ENCODE data around the gene PCYT2. TPM values are rescaled to one million over a fixed set of nuclear protein-coding genes. Genes with fewer than 3 reads are reported as not detected.

PCYT2 gene
- total and polyA plus RNA-seq, 2 donors (not counting 3 experiments of a cell fraction or from before 2014, with no cell fraction given), result 52.0 to 57.1 TPM

DNA sequence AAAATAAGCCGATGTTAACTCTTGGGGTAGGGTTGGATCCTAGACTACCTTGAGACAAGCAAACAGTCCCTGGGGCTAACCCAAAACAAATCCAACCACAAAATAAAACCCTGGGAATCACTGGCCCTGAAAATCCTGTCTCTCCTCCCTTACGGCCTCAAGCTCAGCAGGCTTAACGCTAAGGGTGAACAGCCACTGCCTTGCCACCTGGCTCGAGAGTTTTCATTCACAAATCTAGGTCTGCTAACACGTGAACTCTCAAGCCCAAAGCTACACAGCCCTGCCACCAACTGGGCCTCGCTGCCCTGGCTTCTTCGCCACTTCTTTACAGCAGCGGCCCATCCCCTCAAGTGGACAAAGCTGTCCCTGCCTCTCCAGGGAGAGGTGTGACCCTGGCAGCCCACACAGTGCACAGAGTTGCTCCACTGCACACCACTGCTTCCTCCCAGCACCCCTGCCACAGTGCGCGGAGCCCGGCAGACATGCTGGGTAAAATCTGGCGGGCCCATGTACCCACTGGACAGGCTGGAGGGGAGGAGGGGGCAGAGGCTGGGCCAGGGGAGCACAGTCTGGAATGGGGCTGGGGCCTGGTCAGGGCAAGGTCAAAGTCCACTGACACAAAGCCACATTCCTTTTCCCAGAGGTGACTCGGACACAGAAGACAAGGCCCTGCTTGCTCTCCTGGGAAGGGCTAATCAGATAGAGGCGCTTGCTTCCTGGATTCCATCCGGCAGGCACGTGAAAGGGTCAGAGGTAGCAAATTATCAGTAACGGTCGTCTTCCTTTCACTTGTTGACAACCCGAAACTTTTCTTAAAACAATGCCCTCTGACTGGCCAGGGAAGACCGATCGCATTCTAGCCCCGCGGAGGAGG is 996 bp downstream of the PCYT2 start:
- H3K4me3 ChIP-seq (replicated peaks in 1 of 3; ENCODE audit: insufficient read depth in 1 of 3, low read depth in 1 of 3, low read length in 3 of 3), result peak overlapping the region; percentile 56 to 72 (median 67)
- ChIA-PET POLR2A (no interaction called here), CTCF (interaction anchor here (1.7 kb wide), 1 partner anchor 16 kb away, joined by 4 read pairs; no protein-coding TSS in a partner anchor)
- FAIRE-seq (peak; percentile 82), DNase-seq (ENCODE audit: low read depth, low spot score) (no peak)
- BruUV-seq (replicated peaks), result no TSS peak
- no peaks in the 10 kb centered on the region for H3K27me3 ChIP-seq (ENCODE audit: control insufficient read depth in 2 of 2, insufficient read depth in 2 of 2, low read length in 2 of 2)
- peaks cover 6% of the 10 kb centered on the region for H3K4me1 ChIP-seq (ENCODE audit: control insufficient read depth, extremely low read depth, insufficient read depth, low read length)
- H3K27ac ChIP-seq (ENCODE audit: insufficient read depth, low read depth, low read length), result no peak overlapping the region
- dilution Hi-C loops (cut with MboI; ENCODE audit: extremely low pct_ligation_motif_present, low sequenced_read_pairs), result no loop called here
- peak overlapping the region; percentile 9 for H2AFZ ChIP-seq (ENCODE audit: low read depth, low read length)
- H3K9me1 ChIP-seq (replicated peaks; ENCODE audit: control insufficient read depth, extremely low read depth, insufficient read depth, low read length), result no peaks in the 10 kb centered on the region
- no peaks in the 10 kb centered on the region for H3K79me2 ChIP-seq (ENCODE audit: control insufficient read depth, insufficient read depth, low read length)
- H3K36me3 ChIP-seq (ENCODE audit: control insufficient read depth in 2 of 2, extremely low read depth in 1 of 2, insufficient read depth in 2 of 2, low read length in 2 of 2), result peaks cover 7 to 20% of the 10 kb centered on the region in 2 experiments
- no peaks in the 10 kb centered on the region for H3K9me3 ChIP-seq (replicated peaks; ENCODE audit: control insufficient read depth, insufficient read depth, low read length)
- H3K9ac ChIP-seq (replicated peaks; ENCODE audit: extremely low read depth, insufficient read depth, low read length), result peak overlapping the region; percentile 32
- intact Hi-C loops (cut with micrococcal nuclease), result loop anchor here (2.0 kb wide), 2 partner anchors 19 to 39 kb away; partner anchors contain the start of genes ALYREF, ANAPC11 and ARHGDIA
- TF ChIP-seq MYC (IDR thresholded peaks at IDR 0.05; ENCODE audit: low read depth, low read length) (no peak), GATA2 (IDR thresholded peaks at IDR 0.05; ENCODE audit: insufficient read depth, insufficient read length, low read depth, low read length) (peak; percentile 41)
- no peaks in the 10 kb centered on the region for H4K20me1 ChIP-seq (replicated peaks; ENCODE audit: control insufficient read depth, extremely low read depth, insufficient read depth, low read length)
- peak overlapping the region; percentile 79 for H3K4me2 ChIP-seq (ENCODE audit: insufficient read depth, low read length)

DNA sequence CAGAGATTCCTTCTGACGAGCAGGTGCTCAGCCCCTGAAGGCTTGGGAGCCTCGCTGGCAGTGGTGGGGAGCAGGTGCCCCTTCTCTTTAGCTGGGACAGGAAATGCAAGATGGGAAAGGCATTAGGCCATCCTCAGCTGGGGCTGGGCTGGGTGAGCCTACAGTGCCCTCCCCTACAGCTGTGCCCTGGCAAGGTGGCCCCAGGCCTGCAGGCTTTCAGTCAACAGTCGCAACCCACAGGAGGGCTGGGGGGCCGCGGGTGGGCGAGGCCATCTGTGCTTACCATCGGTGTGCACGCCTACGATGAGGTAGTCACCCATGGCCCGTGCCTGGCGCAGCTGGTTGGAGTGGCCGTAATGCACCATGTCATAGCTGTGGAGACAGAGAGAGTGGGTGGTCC is 2.0 kb downstream of the PCYT2 start:
- H3K4me3 ChIP-seq (replicated peaks in 1 of 3; ENCODE audit: insufficient read depth in 1 of 3, low read depth in 1 of 3, low read length in 3 of 3), result no peak overlapping the region
- ChIA-PET CTCF (interaction anchor here (1.7 kb wide), 1 partner anchor 15 kb away, joined by 4 read pairs; no protein-coding TSS in a partner anchor), POLR2A (no interaction called here)
- TF ChIP-seq EZH2 (IDR thresholded peaks at IDR 0.05; ENCODE audit: borderline replicate concordance, low read depth, low read length, severe bottlenecking), result no peak
- H3K9me1 ChIP-seq (replicated peaks; ENCODE audit: control insufficient read depth, extremely low read depth, insufficient read depth, low read length), result no peaks in the 10 kb centered on the region
- H3K9me3 ChIP-seq (replicated peaks; ENCODE audit: control insufficient read depth, insufficient read depth, low read length), result no peaks in the 10 kb centered on the region
- H3K9ac ChIP-seq (replicated peaks; ENCODE audit: extremely low read depth, insufficient read depth, low read length), result no peak overlapping the region
- DNase-seq (ENCODE audit: low read depth, low spot score) (no peak), FAIRE-seq (no peak)
- H4K20me1 ChIP-seq (replicated peaks; ENCODE audit: control insufficient read depth, extremely low read depth, insufficient read depth, low read length), result no peaks in the 10 kb centered on the region
- H3K4me2 ChIP-seq (ENCODE audit: insufficient read depth, low read length), result no peak overlapping the region
- dilution Hi-C loops (cut with MboI; ENCODE audit: extremely low pct_ligation_motif_present, low sequenced_read_pairs), result no loop called here
- H2AFZ ChIP-seq (ENCODE audit: low read depth, low read length), result no peak overlapping the region
- BruUV-seq (replicated peaks), result no TSS peak
- no peak overlapping the region for H3K27ac ChIP-seq (ENCODE audit: insufficient read depth, low read depth, low read length)
- no peaks in the 10 kb centered on the region for H3K27me3 ChIP-seq (ENCODE audit: control insufficient read depth in 2 of 2, insufficient read depth in 2 of 2, low read length in 2 of 2)
- intact Hi-C loops (cut with micrococcal nuclease), result no loop called here
- H3K36me3 ChIP-seq (ENCODE audit: control insufficient read depth in 2 of 2, extremely low read depth in 1 of 2, insufficient read depth in 2 of 2, low read length in 2 of 2), result peaks cover 7 to 12% of the 10 kb centered on the region in 2 experiments
- peaks cover 6% of the 10 kb centered on the region for H3K4me1 ChIP-seq (ENCODE audit: control insufficient read depth, extremely low read depth, insufficient read depth, low read length)
- H3K79me2 ChIP-seq (ENCODE audit: control insufficient read depth, insufficient read depth, low read length), result no peaks in the 10 kb centered on the region

Data from endothelial cell of umbilical vein (primary cell).